LNCAP (cell line): Measurements from ENCODE around the gene ARHGAP44.

Experiments
- TF ChIP-seq, protein P1 (sequence below): fragments of 450-650 bp; IDR thresholded peaks from 2 replicates; pipeline ENCODE4 v1.5.1; 2017; ENCODE audit warnings: mild to moderate bottlenecking

ARHGAP44 gene

GRCh38 chr17:12815642-12816141 lies 26.4 kb downstream of the ARHGAP44 start:
- TF ChIP-seq, protein P1, sequence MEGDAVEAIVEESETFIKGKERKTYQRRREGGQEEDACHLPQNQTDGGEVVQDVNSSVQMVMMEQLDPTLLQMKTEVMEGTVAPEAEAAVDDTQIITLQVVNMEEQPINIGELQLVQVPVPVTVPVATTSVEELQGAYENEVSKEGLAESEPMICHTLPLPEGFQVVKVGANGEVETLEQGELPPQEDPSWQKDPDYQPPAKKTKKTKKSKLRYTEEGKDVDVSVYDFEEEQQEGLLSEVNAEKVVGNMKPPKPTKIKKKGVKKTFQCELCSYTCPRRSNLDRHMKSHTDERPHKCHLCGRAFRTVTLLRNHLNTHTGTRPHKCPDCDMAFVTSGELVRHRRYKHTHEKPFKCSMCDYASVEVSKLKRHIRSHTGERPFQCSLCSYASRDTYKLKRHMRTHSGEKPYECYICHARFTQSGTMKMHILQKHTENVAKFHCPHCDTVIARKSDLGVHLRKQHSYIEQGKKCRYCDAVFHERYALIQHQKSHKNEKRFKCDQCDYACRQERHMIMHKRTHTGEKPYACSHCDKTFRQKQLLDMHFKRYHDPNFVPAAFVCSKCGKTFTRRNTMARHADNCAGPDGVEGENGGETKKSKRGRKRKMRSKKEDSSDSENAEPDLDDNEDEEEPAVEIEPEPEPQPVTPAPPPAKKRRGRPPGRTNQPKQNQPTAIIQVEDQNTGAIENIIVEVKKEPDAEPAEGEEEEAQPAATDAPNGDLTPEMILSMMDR = no peak

- TF ChIP-seq, protein P1 = no peak
Observed at GRCh38 chr17:12821376-12821940, 32.2 kb downstream of the ARHGAP44 start.

DNA sequence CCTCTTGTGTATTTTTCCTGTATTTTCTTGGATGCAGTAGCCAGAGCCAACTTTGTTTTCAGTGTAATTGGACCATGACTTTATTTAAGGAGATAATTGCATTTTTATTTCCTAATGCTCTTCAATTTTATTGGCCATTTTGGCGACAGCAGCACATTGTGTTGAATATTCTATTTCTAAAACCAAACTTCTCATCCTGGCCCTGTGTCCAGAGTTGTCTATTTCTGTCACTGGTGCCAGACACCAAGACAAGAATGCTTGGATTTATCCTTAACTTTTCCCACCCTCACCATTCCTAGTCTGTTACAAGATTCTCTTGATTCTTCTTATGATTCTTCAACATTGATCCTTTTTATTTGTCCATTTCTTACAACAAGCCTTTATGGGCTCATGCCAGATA lies 37.1 kb downstream of the ARHGAP44 start:
- TF ChIP-seq, protein P1 = no peak

DNA sequence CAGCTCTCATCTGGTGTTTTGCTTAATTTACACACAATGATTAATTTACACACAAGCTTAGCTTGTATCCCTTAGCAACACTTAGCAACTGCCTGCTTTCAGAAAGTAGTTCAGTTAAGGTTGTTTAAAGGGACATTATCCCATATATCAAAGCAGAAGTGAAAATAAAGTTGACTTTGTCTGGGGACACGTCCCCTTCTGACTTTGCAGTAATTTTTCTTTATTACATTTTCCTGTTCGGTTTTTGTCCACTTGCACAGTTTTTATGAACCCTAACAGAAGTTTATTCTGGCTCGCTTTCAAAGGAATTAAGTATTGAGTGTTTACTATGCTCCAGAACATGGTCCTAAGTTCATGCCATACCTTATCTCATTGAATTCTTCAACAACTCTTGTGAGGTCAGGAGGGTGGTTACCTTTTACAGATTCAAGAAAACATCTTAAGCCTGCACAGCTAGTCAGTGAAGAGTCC lies 41.5 kb downstream of the ARHGAP44 start:
- TF ChIP-seq, protein P1 = no peak

- TF ChIP-seq, protein P1 = no peak
Observed at GRCh38 chr17:12831839-12832238, 42.5 kb downstream of the ARHGAP44 start.

DNA sequence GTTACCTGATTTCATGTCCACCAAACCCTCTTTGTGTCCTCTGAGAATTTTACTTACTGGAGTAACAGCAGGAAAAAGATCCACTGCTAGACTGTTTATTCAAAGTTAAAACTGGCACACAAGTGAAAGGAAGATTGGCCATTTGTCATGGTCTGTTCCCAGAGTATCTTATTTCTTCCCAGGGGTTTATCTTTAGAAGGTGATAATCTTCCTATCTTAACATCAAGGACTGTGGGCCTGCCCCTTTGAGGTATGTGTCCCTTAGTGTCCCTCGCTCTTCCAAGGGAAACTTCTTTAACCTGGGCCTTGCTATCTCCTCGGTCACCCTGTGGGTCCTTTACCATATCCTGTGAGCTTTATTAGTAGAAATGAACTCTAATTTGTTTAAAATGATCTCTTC lies 49.7 kb downstream of the ARHGAP44 start:
- TF ChIP-seq, protein P1 = no peak

DNA sequence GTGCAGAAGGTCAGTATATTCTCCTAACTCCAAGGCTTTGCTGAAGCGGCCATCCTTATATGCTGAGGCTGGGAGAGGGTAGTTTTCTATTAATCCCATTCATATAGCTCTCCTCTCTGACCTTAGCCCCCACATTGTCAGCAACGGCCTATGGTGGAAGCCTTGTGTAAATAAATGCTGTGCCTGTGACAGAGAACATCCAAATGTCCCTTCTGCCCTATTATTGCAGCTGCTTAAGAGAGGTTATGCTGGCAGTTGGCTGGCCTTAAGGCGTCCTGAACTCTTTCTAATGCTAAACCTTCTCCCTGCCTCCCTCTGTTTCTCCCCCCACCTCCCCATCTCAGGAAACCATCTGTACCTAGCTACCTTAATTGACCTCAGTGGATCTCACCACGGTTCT lies 53.6 kb downstream of the ARHGAP44 start:
- TF ChIP-seq, protein P1 = no peak

GRCh38 chr17:12850996-12851395 lies 61.7 kb downstream of the ARHGAP44 start:
- TF ChIP-seq, protein P1 = no peak
